SU-DHL-6 (cell line): ENCODE measurements around the gene LYZL1.

Experiments used
- H2AFZ ChIP-seq: fragments of 200-600 bp; sonication (generic); 2 replicates; pipeline ENCODE4 v1.6.1; 2014; ENCODE audit warnings: low read depth, mild to moderate bottlenecking, moderate library complexity, mixed read lengths, antibody characterized with exemption, low read length; ENCODE audit not compliant: severe bottlenecking
- H3F3A ChIP-seq: fragments of 200-600 bp; shearing (Covaris generic); 2 replicates; pipeline ENCODE4 v1.6.0; 2016; ENCODE audit warnings: antibody characterized with exemption, mild to moderate bottlenecking; ENCODE audit not compliant: insufficient read depth
- H3K27ac ChIP-seq: fragments of 200-600 bp; sonication (generic); 2 replicates; pipeline ENCODE4 v1.5.1; 2016; ENCODE audit warnings: low read depth, mild to moderate bottlenecking, low read length, moderate library complexity, mixed read lengths
- H3K27me3 ChIP-seq: fragments of 200-600 bp; sonication (generic), shearing (Covaris generic); 2 replicates; pipeline ENCODE4 v1.6.0; 2014; ENCODE audit warnings: mild to moderate bottlenecking, low read length
- H3K36me3 ChIP-seq: fragments of 200-600 bp; sonication (generic); 2 replicates; pipeline ENCODE4 v1.6.1; 2014; ENCODE audit warnings: mild to moderate bottlenecking, low read length, mixed read lengths
- H3K4me2 ChIP-seq: fragments of 300-600, 200-600 bp; shearing (Covaris generic), sonication (generic); 2 replicates; pipeline ENCODE4 v1.6.0; 2014; ENCODE audit warnings: low read length, low read depth, mild to moderate bottlenecking; ENCODE audit not compliant: poor library complexity, severe bottlenecking
- H3K4me3 ChIP-seq: fragments of 200-600 bp; sonication (generic); 2 replicates; pipeline ENCODE4 v1.5.1; 2014; ENCODE audit warnings: antibody characterized with exemption, low read length, mild to moderate bottlenecking, mixed read lengths; ENCODE audit not compliant: insufficient read depth, poor library complexity, severe bottlenecking
- H3K79me2 ChIP-seq: fragments of 200-600 bp; sonication (generic); 2 replicates; pipeline ENCODE4 v1.6.1; 2014; ENCODE audit warnings: mild to moderate bottlenecking, low read length, moderate library complexity; ENCODE audit not compliant: insufficient read depth
- H3K9ac ChIP-seq: fragments of 200-600 bp; sonication (generic); 2 replicates; pipeline ENCODE4 v1.7.0; 2014; ENCODE audit warnings: mild to moderate bottlenecking, low read length
- H3K9me2 ChIP-seq: fragments of 200-600 bp; sonication (generic); replicated peaks from 2 replicates; pipeline ENCODE4 v1.6.1; 2014; ENCODE audit warnings: low read length; ENCODE audit not compliant: insufficient read depth
- H3K9me3 ChIP-seq: fragments of 200-600 bp; sonication (generic); 2 replicates; pipeline ENCODE4 v1.6.1; 2014; ENCODE audit warnings: low read length, mixed read lengths; ENCODE audit not compliant: insufficient read depth
- H4K20me1 ChIP-seq: fragments of 200-600 bp; sonication (generic); 2 replicates; pipeline ENCODE4 v1.6.1; 2014; ENCODE audit warnings: low read depth, mild to moderate bottlenecking, antibody characterized with exemption, low read length, moderate library complexity, mixed read lengths
- CTCF ChIP-seq: fragments of 200-600 bp; sonication (generic); IDR thresholded peaks from one replicate; pipeline ENCODE4 v1.5.1; 2017; ENCODE audit warnings: antibody characterized with exemption, mild to moderate bottlenecking, low read length, moderate library complexity; ENCODE audit not compliant: insufficient read depth, poor library complexity, severe bottlenecking
- EZH2phosphoT487 ChIP-seq: fragments of 200-600 bp; sonication (generic), shearing (Covaris generic); conservative IDR thresholded peaks from 2 replicates; pipeline ENCODE4 v1.6.1; 2018; ENCODE audit warnings: mild to moderate bottlenecking, antibody characterized with exemption, low read length, moderate library complexity, mixed read lengths

The LYZL1 gene

DNA sequence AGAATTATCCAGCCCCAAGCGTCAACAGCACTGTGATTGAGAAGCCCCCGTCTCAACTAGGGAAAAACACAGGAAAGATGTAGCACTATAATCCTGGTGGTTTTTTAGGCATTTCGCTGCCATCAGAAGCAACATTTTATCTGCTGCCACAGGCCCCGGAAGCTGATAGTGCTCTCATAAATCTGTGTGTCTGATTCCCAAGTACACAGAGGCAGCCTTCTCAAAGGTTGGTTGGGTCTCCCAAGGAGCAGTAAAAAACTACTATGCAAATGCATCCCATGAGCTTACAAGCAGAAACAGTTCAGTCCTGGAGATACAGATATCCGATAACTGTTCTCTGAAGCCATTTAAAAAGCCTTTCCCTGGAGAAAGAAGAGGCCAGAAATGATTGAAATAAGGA, 45.8 kb upstream of the LYZL1 start:
- Histone ChIP-seq H3K36me3 (no peaks in the 10 kb centered on the region), H3K4me3 (no peak overlapping the region), H2AFZ (no peak overlapping the region), H3F3A (no peaks in the 10 kb centered on the region), H3K9me3 (no peaks in the 10 kb centered on the region), H3K27ac (no peak overlapping the region), H3K4me2 (no peak overlapping the region), H4K20me1 (no peaks in the 10 kb centered on the region), H3K9me2 (no peaks in the 10 kb centered on the region), H3K9ac (no peak overlapping the region), H3K27me3 (no peaks in the 10 kb centered on the region), H3K79me2 (no peaks in the 10 kb centered on the region)
- no peak for TF ChIP-seq CTCF
- TF ChIP-seq EZH2phosphoT487: no peak

DNA sequence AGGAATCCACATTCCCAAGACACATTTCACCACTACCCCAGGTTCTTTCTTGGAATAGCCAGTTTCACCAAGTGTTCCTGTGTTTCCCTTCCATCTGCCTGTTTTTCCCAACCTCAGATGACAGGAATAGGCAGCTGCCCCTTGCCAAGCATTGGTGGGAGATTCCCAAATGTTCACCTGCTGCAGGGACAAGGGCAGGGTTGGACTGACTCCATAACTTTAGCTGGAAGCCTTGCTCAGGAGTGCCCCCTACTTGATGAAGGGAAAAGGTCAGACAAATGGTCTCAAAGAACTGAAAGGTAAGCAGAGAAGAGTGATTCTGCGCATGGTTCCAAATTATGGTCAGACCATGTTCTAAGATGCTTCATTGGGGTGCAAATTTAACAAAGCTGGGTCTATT, 45.1 kb upstream of the LYZL1 start:
- Histone ChIP-seq H3K36me3 (no peaks in the 10 kb centered on the region), H3K4me2 (no peak overlapping the region), H3K9ac (no peak overlapping the region), H4K20me1 (no peaks in the 10 kb centered on the region), H3F3A (no peaks in the 10 kb centered on the region), H3K9me3 (no peaks in the 10 kb centered on the region), H3K27ac (no peak overlapping the region), H3K79me2 (no peaks in the 10 kb centered on the region), H2AFZ (no peak overlapping the region), H3K9me2 (no peaks in the 10 kb centered on the region), H3K27me3 (no peaks in the 10 kb centered on the region), H3K4me3 (no peak overlapping the region)
- TF ChIP-seq CTCF: no peak
- TF ChIP-seq EZH2phosphoT487: no peak

DNA sequence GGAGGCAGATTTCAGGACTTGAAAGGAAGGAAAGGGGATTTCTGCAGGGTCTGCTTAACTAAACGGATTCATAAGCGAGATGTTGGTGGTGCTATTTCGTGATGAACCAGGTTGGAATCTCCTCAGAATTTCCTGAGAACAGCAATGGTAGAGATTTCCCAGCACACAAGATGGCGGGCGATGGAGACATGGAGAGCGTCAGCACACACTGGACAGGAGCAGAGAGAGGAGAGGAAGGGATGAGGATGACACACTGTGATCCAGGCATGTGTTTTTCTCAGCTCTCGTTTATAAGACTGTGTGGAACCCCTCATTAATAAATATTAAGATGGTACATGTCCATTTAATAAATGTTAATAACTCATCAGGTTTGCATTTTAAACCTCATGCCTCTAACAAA, 43.9 kb upstream of the LYZL1 start:
- Histone ChIP-seq H3K27ac (no peak overlapping the region), H3K79me2 (no peaks in the 10 kb centered on the region), H3K9me2 (no peaks in the 10 kb centered on the region), H4K20me1 (no peaks in the 10 kb centered on the region), H3K36me3 (no peaks in the 10 kb centered on the region), H2AFZ (no peak overlapping the region), H3K9me3 (no peaks in the 10 kb centered on the region), H3K9ac (no peak overlapping the region), H3K4me3 (no peak overlapping the region), H3K4me2 (no peak overlapping the region), H3K27me3 (no peaks in the 10 kb centered on the region), H3F3A (no peaks in the 10 kb centered on the region)
- TF ChIP-seq CTCF: no peak
- no peak for TF ChIP-seq EZH2phosphoT487

DNA sequence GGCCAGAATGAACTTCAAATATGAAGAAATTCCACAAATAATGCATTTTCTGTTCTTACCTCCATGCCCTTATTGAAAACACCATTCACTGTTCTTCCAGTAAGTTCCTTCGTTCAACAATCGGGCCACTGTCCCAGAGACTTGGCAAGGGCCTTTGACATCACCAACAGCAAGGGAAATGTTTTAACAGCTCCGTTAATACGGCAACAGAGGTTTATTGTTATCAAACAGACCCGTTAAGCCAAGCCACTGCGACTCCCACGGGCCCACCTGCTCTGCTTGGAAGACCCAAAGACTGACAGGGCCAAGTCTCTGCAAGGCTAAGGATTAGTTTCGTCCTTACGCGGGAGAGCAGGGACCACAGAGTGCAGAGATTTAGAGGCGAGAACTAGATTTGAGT, 43.4 kb upstream of the LYZL1 start:
- Histone ChIP-seq H3K9me3 (no peaks in the 10 kb centered on the region), H3K79me2 (no peaks in the 10 kb centered on the region), H3K36me3 (no peaks in the 10 kb centered on the region), H3K27ac (no peak overlapping the region), H3F3A (no peaks in the 10 kb centered on the region), H3K9me2 (no peaks in the 10 kb centered on the region), H4K20me1 (no peaks in the 10 kb centered on the region), H3K4me3 (no peak overlapping the region), H3K9ac (no peak overlapping the region), H2AFZ (no peak overlapping the region), H3K27me3 (no peaks in the 10 kb centered on the region), H3K4me2 (no peak overlapping the region)
- TF ChIP-seq EZH2phosphoT487: no peak
- no peak for TF ChIP-seq CTCF
